Ishikawa (cell line): ENCODE data around the gene MYH9.

Experiments
- CEBPB ChIP-seq: IDR thresholded peaks from 2 replicates; pipeline ENCODE4 v1.6.1; 2012
- CREB1 ChIP-seq: IDR thresholded peaks from 2 replicates; pipeline ENCODE4 v1.6.1; 2012; ENCODE audit warnings: low read depth
- EGR1 ChIP-seq: IDR thresholded peaks from 2 replicates; pipeline ENCODE4 v1.6.1; 2012
- EP300 ChIP-seq: IDR thresholded peaks from 2 replicates; pipeline ENCODE4 v1.6.1; 2012; ENCODE audit warnings: borderline replicate concordance
- FOXM1 ChIP-seq: IDR thresholded peaks from 2 replicates; pipeline ENCODE4 v1.6.1; 2012; ENCODE audit warnings: low read depth, borderline replicate concordance
- MAX ChIP-seq: IDR thresholded peaks from 2 replicates; pipeline ENCODE4 v1.6.1; 2012
- NFIC ChIP-seq: IDR thresholded peaks from 2 replicates; pipeline ENCODE4 v1.6.1; 2012
- RAD21 ChIP-seq: IDR thresholded peaks from 2 replicates; pipeline ENCODE4 v1.6.1; 2012; ENCODE audit warnings: low read depth
- REST ChIP-seq: IDR thresholded peaks from 2 replicates; pipeline ENCODE4 v1.6.1; 2012; ENCODE audit warnings: low read depth, mild to moderate bottlenecking
- TAF1 ChIP-seq: IDR thresholded peaks from 2 replicates; pipeline ENCODE4 v1.6.1; 2012; ENCODE audit warnings: low read depth, mild to moderate bottlenecking
- TCF12 ChIP-seq: IDR thresholded peaks from 2 replicates; pipeline ENCODE4 v1.6.1; 2012; ENCODE audit warnings: low read depth
- TEAD4 ChIP-seq: IDR thresholded peaks from 2 replicates; pipeline ENCODE4 v1.6.1; 2012
- USF1 ChIP-seq: IDR thresholded peaks from 2 replicates; pipeline ENCODE4 v1.6.1; 2012
- YY1 ChIP-seq: IDR thresholded peaks from 2 replicates; pipeline ENCODE4 v1.6.1; 2012; ENCODE audit warnings: low read depth
- ZBTB7A ChIP-seq: IDR thresholded peaks from 2 replicates; pipeline ENCODE4 v1.6.1; 2012; ENCODE audit warnings: low read depth

The MYH9 gene

GRCh38 chr22:36247955-36248354 is 139.8 kb downstream of the MYH9 start:
- TF ChIP-seq ZBTB7A (no peak), USF1 (no peak), EGR1 (no peak), TAF1 (no peak), REST (no peak), NFIC (no peak), EP300 (no peak), CREB1 (no peak), RAD21 (no peak), TCF12 (no peak), FOXM1 (no peak), TEAD4 (no peak), YY1 (no peak), CEBPB (no peak), MAX (no peak)

DNA sequence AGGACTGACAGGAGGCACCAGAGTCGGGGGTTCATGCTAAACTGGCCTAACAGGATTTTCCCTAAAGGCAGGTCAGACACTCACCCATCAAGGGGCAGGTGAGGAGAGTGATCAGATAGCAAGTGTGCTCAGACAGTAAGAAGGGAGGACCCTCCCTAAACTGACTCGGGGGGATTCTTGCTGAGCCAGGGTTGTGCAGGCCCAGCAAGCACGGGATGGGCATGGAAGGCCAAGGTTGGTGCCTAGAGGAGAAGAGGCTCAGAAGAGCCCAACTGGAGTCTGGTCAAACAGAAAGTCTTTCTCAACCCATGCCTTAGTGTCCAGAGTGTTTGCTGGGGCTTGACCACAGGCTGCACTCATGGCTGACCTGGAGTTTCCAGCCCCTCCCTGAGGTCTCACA is 141.0 kb downstream of the MYH9 start:
- TF ChIP-seq FOXM1 (no peak), ZBTB7A (no peak), USF1 (no peak), RAD21 (no peak), TAF1 (no peak), NFIC (no peak), CREB1 (no peak), TCF12 (no peak)

DNA sequence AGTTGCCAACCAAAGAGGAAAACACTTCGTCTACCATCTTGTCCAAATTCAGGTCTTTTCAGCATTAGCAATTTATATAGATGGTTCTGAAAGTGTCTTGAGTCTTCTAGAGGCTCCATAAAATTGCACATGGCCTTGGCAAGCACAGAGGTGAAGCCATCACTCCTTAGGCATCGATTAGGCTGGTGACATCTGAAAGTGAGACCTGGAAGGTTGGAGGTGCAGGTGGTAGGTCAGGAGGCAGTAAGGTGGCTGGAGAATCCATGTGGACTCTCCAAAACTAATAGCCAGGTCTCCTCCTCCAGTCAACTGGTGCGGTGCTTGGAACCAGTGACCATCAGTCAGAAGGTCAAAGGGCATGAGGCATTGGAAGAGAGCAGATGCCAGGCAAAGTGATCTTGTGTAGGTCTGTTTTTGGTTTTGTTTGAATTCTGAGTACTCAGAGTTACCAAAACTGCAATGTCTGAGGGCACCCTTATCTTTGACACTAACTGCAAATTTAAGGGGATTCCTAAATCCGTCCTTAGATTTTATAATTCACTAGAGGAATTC is 141.9 kb downstream of the MYH9 start:
- TF ChIP-seq EGR1 (no peak), ZBTB7A (no peak), FOXM1 (no peak), EP300 (no peak)

DNA sequence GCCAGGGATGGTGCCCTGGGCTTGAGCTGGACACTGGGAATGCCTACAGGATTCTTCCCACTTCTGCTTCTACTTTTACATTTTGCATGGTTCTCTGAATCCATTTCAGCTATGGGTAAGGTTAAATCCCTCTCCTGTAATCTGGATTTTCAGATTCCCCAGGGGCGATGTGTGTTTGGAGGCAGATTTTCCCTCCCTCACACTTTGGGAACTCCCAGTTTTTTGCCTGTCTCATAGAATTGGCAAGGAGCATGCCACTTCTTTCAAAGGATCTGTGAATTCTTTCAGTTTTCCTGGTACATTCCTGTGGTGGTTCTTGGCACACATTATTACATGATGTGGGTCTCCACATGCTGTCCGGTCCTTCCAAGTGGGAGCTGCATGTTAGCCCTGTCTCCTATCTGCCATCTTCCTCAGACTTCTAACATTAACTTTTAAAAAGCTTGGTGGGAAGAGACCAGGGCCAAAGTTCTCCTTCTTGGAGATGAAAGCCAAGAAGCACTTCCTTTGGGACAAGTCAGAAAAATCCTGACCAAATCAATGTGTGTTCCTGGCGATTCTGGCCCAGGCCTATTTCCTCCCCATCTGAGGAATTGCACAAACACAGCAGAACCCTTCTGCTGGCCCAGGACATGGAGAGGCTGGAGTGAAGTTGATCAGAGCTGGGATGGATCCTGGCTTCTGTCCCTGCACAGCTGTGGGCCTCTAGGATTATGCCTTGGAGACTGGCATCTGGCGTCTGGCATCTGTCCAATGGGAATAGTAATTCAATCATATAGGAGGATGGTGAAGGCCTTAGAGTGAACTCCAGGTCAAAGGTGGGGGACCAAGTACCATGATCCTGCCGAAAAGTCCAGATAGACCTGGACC is 143.0 kb downstream of the MYH9 start:
- TF ChIP-seq TEAD4 (no peak), EGR1 (no peak), CEBPB (no peak), REST (no peak)

GRCh38 chr22:36243986-36244385 is 143.8 kb downstream of the MYH9 start:
- TF ChIP-seq MAX, result no peak
- TF ChIP-seq CREB1, result no peak
- no peak for TF ChIP-seq CEBPB
- TF ChIP-seq TCF12, result no peak
- no peak for TF ChIP-seq EGR1
- no peak for TF ChIP-seq RAD21
- no peak for TF ChIP-seq TAF1
- TF ChIP-seq EP300, result no peak
- TF ChIP-seq TEAD4, result no peak
- TF ChIP-seq USF1, result no peak
- no peak for TF ChIP-seq FOXM1
- TF ChIP-seq REST, result no peak
- TF ChIP-seq ZBTB7A, result no peak
